ENCODE data around the gene FBN1. TPM values are rescaled to one million over a fixed set of nuclear protein-coding genes. Genes with fewer than 3 reads are reported as not detected.

FBN1 gene
- total RNA-seq, 2 donors from 2014 or later: 5.5 to 5.9 TPM

DNA sequence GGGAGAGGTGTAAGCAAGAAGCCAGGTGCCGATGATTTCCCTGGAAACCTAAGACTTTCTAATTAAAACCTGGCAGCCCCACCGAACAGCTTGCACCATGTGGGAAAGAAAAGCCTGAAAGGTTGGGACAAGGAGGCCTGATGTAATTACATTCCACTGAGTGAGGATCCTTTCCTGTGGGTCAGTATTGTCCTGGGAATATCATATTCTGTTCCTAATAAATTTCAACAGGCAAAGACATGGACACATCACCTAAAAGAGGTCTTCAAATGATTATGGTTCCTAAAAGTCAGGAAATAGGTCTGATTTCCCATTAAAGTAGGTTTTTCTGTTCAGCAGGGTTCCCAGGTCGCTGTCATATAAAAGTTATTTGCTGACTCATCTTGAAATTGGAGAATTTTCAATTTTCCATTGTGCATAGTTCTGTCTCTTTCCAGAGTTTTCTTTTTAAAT lies 255.8 kb downstream of the FBN1 start:
- Mint-ChIP-seq H3K4me1 (peaks cover 6% of the 10 kb centered on the region), H3K27me3 (ENCODE audit: insufficient read depth) (no peaks in the 10 kb centered on the region), H3K9me3 (no peaks in the 10 kb centered on the region), H3K4me3 (no peak overlapping the region), H3K27ac (no peak overlapping the region), H3K36me3 (ENCODE audit: low read depth) (no peaks in the 10 kb centered on the region)
- no peak overlapping the region for H3K4me3 ChIP-seq (ENCODE audit: low read length)
- H3K4me1 ChIP-seq (ENCODE audit: control insufficient read depth, insufficient read depth, low read length): no peaks in the 10 kb centered on the region
- H3K9me3 ChIP-seq (ENCODE audit: control insufficient read depth, low read length): no peaks in the 10 kb centered on the region
- TF ChIP-seq, protein P1, sequence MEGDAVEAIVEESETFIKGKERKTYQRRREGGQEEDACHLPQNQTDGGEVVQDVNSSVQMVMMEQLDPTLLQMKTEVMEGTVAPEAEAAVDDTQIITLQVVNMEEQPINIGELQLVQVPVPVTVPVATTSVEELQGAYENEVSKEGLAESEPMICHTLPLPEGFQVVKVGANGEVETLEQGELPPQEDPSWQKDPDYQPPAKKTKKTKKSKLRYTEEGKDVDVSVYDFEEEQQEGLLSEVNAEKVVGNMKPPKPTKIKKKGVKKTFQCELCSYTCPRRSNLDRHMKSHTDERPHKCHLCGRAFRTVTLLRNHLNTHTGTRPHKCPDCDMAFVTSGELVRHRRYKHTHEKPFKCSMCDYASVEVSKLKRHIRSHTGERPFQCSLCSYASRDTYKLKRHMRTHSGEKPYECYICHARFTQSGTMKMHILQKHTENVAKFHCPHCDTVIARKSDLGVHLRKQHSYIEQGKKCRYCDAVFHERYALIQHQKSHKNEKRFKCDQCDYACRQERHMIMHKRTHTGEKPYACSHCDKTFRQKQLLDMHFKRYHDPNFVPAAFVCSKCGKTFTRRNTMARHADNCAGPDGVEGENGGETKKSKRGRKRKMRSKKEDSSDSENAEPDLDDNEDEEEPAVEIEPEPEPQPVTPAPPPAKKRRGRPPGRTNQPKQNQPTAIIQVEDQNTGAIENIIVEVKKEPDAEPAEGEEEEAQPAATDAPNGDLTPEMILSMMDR (conservative IDR thresholded peaks at IDR 0.05): no peak
- WGBS, 2 experiments (ENCODE audit: insufficient coverage in 1 of 2, insufficient read length in 1 of 2): 88 to 92% methylated on average over 2 to 3 of the region's 3 CpGs
- no peaks in the 10 kb centered on the region for H3K36me3 ChIP-seq (ENCODE audit: control insufficient read depth, insufficient read depth, low read length)
- no peak overlapping the region for H3K9ac ChIP-seq (ENCODE audit: extremely low read depth, low read length, poor library complexity, severe bottlenecking)
- no peak for DNase-seq
- H3K27me3 ChIP-seq (ENCODE audit: control insufficient read depth, insufficient read depth, low read length, poor library complexity, severe bottlenecking): no peaks in the 10 kb centered on the region
- no peak overlapping the region for H3K27ac ChIP-seq (ENCODE audit: low read depth, low read length)

DNA sequence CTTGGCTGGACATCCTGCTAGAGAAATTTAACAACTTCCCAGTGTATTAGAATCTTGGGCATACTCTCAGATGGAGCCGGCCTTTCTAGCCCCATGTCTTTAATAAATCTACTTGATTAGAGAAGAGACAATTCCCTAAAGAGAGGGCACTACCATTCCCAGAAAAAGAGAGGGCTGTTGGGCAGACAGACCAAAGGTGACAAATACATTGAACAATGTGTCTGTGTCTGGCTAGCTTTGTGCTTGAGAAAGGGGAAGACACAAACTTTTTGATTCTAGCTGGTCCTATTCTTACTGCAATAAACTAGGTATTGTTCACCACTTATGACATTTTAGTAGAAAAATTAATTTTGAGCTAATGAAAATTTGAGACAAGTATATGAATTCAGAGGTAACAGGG lies 256.6 kb downstream of the FBN1 start:
- no peaks in the 10 kb centered on the region for H3K36me3 Mint-ChIP-seq (ENCODE audit: low read depth)
- TF ChIP-seq, protein P1 (conservative IDR thresholded peaks at IDR 0.05): no peak
- Histone ChIP-seq H3K9ac (ENCODE audit: extremely low read depth, low read length, poor library complexity, severe bottlenecking) (no peak overlapping the region), H3K4me3 (ENCODE audit: low read length) (no peak overlapping the region), H3K9me3 (ENCODE audit: control insufficient read depth, low read length) (no peaks in the 10 kb centered on the region), H3K27me3 (ENCODE audit: control insufficient read depth, insufficient read depth, low read length, poor library complexity, severe bottlenecking) (no peaks in the 10 kb centered on the region), H3K36me3 (ENCODE audit: control insufficient read depth, insufficient read depth, low read length) (no peaks in the 10 kb centered on the region), H3K27ac (ENCODE audit: low read depth, low read length) (no peak overlapping the region), H3K4me1 (ENCODE audit: control insufficient read depth, insufficient read depth, low read length) (no peaks in the 10 kb centered on the region)
- peaks cover 6% of the 10 kb centered on the region for H3K4me1 Mint-ChIP-seq
- WGBS, 2 experiments (ENCODE audit: insufficient coverage in 1 of 2, insufficient read length in 1 of 2): 83% methylated on average over 1 of the region's 1 CpG; no CpG with 5 or more reads in 1 of the 2 experiments
- no peak overlapping the region for H3K27ac Mint-ChIP-seq
- no peak overlapping the region for H3K4me3 Mint-ChIP-seq
- no peaks in the 10 kb centered on the region for H3K27me3 Mint-ChIP-seq (ENCODE audit: insufficient read depth)
- DNase-seq: no peak
- no peaks in the 10 kb centered on the region for H3K9me3 Mint-ChIP-seq

- H3K4me1 Mint-ChIP-seq: peaks cover 6% of the 10 kb centered on the region
- no peaks in the 10 kb centered on the region for H3K36me3 Mint-ChIP-seq (ENCODE audit: low read depth)
- 90 to 93% methylated on average over 2 to 4 of the region's 4 CpGs for WGBS, 2 experiments (ENCODE audit: insufficient coverage in 1 of 2, insufficient read length in 1 of 2)
- H3K4me1 ChIP-seq (ENCODE audit: control insufficient read depth, insufficient read depth, low read length): no peaks in the 10 kb centered on the region
- H3K4me3 Mint-ChIP-seq: no peak overlapping the region
- no peaks in the 10 kb centered on the region for H3K27me3 Mint-ChIP-seq (ENCODE audit: insufficient read depth)
- H3K9me3 Mint-ChIP-seq: no peaks in the 10 kb centered on the region
- no peaks in the 10 kb centered on the region for H3K27me3 ChIP-seq (ENCODE audit: control insufficient read depth, insufficient read depth, low read length, poor library complexity, severe bottlenecking)
- H3K9me3 ChIP-seq (ENCODE audit: control insufficient read depth, low read length): no peaks in the 10 kb centered on the region
- H3K9ac ChIP-seq (ENCODE audit: extremely low read depth, low read length, poor library complexity, severe bottlenecking): no peak overlapping the region
- H3K27ac Mint-ChIP-seq: no peak overlapping the region
- H3K4me3 ChIP-seq (ENCODE audit: low read length): no peak overlapping the region
- TF ChIP-seq, protein P1 (conservative IDR thresholded peaks at IDR 0.05): no peak
- H3K36me3 ChIP-seq (ENCODE audit: control insufficient read depth, insufficient read depth, low read length): no peaks in the 10 kb centered on the region
- DNase-seq: no peak
- no peak overlapping the region for H3K27ac ChIP-seq (ENCODE audit: low read depth, low read length)
These were observed 257.3 kb downstream of the FBN1 start for GRCh38 chr15:48388016-48388851.
